ENCODE results near the gene SMIM7. TPM values are rescaled to one million over a fixed set of nuclear protein-coding genes. Genes with fewer than 3 reads are reported as not detected.

The SMIM7 gene
- total RNA-seq, 6 experiments from 2014 or later = 34.7 to 76.5 (median 41.2) TPM

GRCh38 chr19:16688084-16688483, 28.1 kb upstream of the SMIM7 start:
- TF ChIP-seq POLR2A (IDR thresholded peaks at IDR 0.05) = no peak
- TF ChIP-seq CTCF (IDR thresholded peaks at IDR 0.05) = no peak
- Histone ChIP-seq H3K27ac (no peak overlapping the region), H3K4me3 (no peak overlapping the region), H3K27me3 (no peaks in the 10 kb centered on the region), H3K36me3 (no peaks in the 10 kb centered on the region), H3K9me3 (no peaks in the 10 kb centered on the region), H3K4me1 (no peaks in the 10 kb centered on the region)
- 94% methylated on average over 11 of the region's 12 CpGs for WGBS (ENCODE audit: insufficient coverage, low coverage, low lambda C conversion rate, missing lambda C conversion rate)
- DNase-seq (no peak), ATAC-seq (no peak)
- intact Hi-C loops (cut with DNase I) = no loop called here

GRCh38 chr19:16684216-16684615, 24.3 kb upstream of the SMIM7 start:
- Histone ChIP-seq H3K27ac (no peak overlapping the region), H3K27me3 (no peaks in the 10 kb centered on the region), H3K9me3 (no peaks in the 10 kb centered on the region), H3K4me1 (no peaks in the 10 kb centered on the region), H3K4me3 (no peak overlapping the region), H3K36me3 (peaks cover 0 to 3% (median 0%) of the 10 kb centered on the region in 4 donors)
- 87% methylated on average over 3 of the region's 3 CpGs for WGBS (ENCODE audit: insufficient coverage, low coverage, low lambda C conversion rate, missing lambda C conversion rate)
- DNase-seq (no peak), ATAC-seq (no peak)
- intact Hi-C loops (cut with DNase I) = no loop called here
- TF ChIP-seq POLR2A (IDR thresholded peaks at IDR 0.05) (no peak), CTCF (IDR thresholded peaks at IDR 0.05) (no peak)

- DNase-seq = no peak
- no peak overlapping the region for H3K4me3 ChIP-seq
- TF ChIP-seq CTCF (IDR thresholded peaks at IDR 0.05) = no peak
- no peak for TF ChIP-seq POLR2A (IDR thresholded peaks at IDR 0.05)
- H3K27me3 ChIP-seq = no peaks in the 10 kb centered on the region
- ATAC-seq = no peak
- no peak overlapping the region for H3K27ac ChIP-seq
- no peaks in the 10 kb centered on the region for H3K4me1 ChIP-seq
- H3K36me3 ChIP-seq = peaks cover 0 to 3% (median 0%) of the 10 kb centered on the region in 4 donors
- no peaks in the 10 kb centered on the region for H3K9me3 ChIP-seq
- no CpG with 5 or more reads among the region's 2 CpGs for WGBS (ENCODE audit: insufficient coverage, low coverage, low lambda C conversion rate, missing lambda C conversion rate)
- intact Hi-C loops (cut with DNase I) = no loop called here
These were observed 22.6 kb upstream of the SMIM7 start for GRCh38 chr19:16682539-16682938.

GRCh38 chr19:16679811-16680210, 19.9 kb upstream of the SMIM7 start:
- intact Hi-C loops (cut with DNase I) = no loop called here
- Histone ChIP-seq H3K27me3 (no peaks in the 10 kb centered on the region), H3K4me3 (no peak overlapping the region), H3K4me1 (peaks cover 0 to 4% (median 0%) of the 10 kb centered on the region in 4 donors), H3K27ac (no peak overlapping the region), H3K36me3 (peaks cover 0 to 3% (median 0%) of the 10 kb centered on the region in 4 donors), H3K9me3 (no peaks in the 10 kb centered on the region)
- whole genome bisulfite sequencing (ENCODE audit: insufficient coverage, low coverage, low lambda C conversion rate, missing lambda C conversion rate) = 98% methylated on average over 9 of the region's 11 CpGs
- ATAC-seq (no peak), DNase-seq (no peak)
- no peak for TF ChIP-seq POLR2A (IDR thresholded peaks at IDR 0.05)
- no peak for TF ChIP-seq CTCF (IDR thresholded peaks at IDR 0.05)

- Histone ChIP-seq H3K27me3 (no peaks in the 10 kb centered on the region), H3K27ac (no peak overlapping the region), H3K4me3 (no peak overlapping the region), H3K36me3 (peaks cover 0 to 3% (median 0%) of the 10 kb centered on the region in 4 donors), H3K9me3 (no peaks in the 10 kb centered on the region), H3K4me1 (peaks cover 0 to 4% (median 0%) of the 10 kb centered on the region in 4 donors)
- WGBS (ENCODE audit: insufficient coverage, low coverage, low lambda C conversion rate, missing lambda C conversion rate) = 90% methylated on average over 7 of the region's 9 CpGs
- ATAC-seq (no peak), DNase-seq (no peak)
- intact Hi-C loops (cut with DNase I) = no loop called here
- TF ChIP-seq CTCF (IDR thresholded peaks at IDR 0.05) (no peak), POLR2A (IDR thresholded peaks at IDR 0.05) (no peak)
These were observed 18.6 kb upstream of the SMIM7 start for GRCh38 chr19:16678498-16678897.
